ENCODE data around the gene MED23. TPM values are rescaled to one million over a fixed set of nuclear protein-coding genes. Genes with fewer than 3 reads are reported as not detected.

MED23 gene
- total and polyA plus RNA-seq, 12 donors = 4.6 to 18.4 (median 11.5) TPM

DNA sequence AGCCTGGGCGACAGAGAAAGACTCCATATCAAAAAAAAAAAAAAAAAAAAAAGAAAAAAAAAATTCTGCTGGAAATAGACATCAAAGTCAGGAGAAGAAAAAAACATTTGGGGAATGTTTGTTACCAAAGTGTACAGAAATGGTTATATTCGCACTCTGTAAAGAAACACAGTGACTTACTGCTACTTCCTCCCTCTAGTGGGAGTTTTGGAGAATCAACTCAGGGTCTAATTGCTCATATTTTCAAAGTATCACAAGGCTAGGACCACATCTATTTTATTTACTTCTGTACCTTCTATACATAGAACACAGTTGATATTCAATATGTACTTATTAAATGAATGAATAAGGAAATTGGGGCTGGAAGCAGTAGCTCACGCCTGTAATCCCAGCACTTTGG lies 30.6 kb downstream of the MED23 start:
- intact Hi-C loops (cut with DNase I) = no loop called here
- WGBS, 2 donors = 95 to 96% methylated on average over 3 of the region's 3 CpGs
- Histone ChIP-seq H3K27ac (no peak overlapping the region), H3K9me3 (no peaks in the 10 kb centered on the region), H3K4me1 (peaks cover 0 to 9% (median 0%) of the 10 kb centered on the region in 9 donors), H3K4me3 (no peak overlapping the region), H3K36me3 (peaks cover 0 to 100% (median 71%) of the 10 kb centered on the region in 9 donors), H3K27me3 (no peaks in the 10 kb centered on the region)
- TF ChIP-seq, protein P1, sequence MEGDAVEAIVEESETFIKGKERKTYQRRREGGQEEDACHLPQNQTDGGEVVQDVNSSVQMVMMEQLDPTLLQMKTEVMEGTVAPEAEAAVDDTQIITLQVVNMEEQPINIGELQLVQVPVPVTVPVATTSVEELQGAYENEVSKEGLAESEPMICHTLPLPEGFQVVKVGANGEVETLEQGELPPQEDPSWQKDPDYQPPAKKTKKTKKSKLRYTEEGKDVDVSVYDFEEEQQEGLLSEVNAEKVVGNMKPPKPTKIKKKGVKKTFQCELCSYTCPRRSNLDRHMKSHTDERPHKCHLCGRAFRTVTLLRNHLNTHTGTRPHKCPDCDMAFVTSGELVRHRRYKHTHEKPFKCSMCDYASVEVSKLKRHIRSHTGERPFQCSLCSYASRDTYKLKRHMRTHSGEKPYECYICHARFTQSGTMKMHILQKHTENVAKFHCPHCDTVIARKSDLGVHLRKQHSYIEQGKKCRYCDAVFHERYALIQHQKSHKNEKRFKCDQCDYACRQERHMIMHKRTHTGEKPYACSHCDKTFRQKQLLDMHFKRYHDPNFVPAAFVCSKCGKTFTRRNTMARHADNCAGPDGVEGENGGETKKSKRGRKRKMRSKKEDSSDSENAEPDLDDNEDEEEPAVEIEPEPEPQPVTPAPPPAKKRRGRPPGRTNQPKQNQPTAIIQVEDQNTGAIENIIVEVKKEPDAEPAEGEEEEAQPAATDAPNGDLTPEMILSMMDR (IDR thresholded peaks at IDR 0.05) = peak in 5 of 9 donors; percentile 10 to 43 (median 31)
- DNase-seq = no peak
- ATAC-seq = no peak

DNA sequence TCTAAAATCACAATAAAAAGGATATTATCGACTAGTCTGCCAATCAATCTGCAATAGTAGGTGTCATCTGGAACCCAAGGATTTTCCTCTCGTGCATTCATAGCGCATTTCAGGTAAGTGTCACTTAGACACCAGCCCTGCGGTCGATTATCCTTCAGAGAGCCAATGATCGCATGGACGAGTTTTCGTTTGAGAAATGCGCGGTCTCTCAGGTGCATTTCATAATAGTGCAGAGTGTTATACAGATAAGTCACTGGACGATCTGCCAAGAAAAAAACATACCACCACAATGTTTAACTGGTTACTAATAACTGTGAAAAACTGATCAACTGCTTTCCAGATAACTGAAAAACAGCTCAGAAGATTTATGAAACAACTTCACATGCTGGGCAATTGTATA lies 34.0 kb downstream of the MED23 start:
- intact Hi-C loops (cut with DNase I) = no loop called here
- 93 to 96% methylated on average over 11 of the region's 11 CpGs for WGBS, 2 donors
- Histone ChIP-seq H3K9me3 (no peaks in the 10 kb centered on the region), H3K4me3 (no peak overlapping the region), H3K27ac (no peak overlapping the region), H3K27me3 (no peaks in the 10 kb centered on the region), H3K4me1 (no peaks in the 10 kb centered on the region), H3K36me3 (peaks cover 0 to 100% (median 78%) of the 10 kb centered on the region in 9 donors)
- DNase-seq (no peak), ATAC-seq (no peak)
- TF ChIP-seq, protein P1 (IDR thresholded peaks at IDR 0.05) = no peak

DNA sequence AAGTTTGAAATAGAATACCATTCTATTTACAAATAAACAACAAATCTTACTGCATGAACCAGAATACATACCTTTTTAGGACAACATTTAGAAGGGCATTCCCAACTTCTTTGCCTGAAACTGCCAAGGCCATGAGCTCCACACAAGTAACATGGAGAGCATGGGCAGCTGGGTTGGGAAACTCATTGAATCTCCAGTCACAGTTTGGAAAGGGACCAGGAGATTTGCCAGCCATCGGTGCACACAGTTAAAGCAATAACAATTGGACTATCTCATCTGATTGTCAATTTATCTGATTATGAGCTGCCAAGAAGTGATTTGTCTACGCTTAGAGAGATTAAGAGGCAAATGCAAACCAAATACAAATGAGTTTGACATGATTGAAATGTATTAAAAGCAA lies 35.1 kb downstream of the MED23 start:
- WGBS, 2 donors = 90 to 91% methylated on average over 2 of the region's 2 CpGs
- Histone ChIP-seq H3K27ac (no peak overlapping the region), H3K4me3 (no peak overlapping the region), H3K27me3 (no peaks in the 10 kb centered on the region), H3K9me3 (no peaks in the 10 kb centered on the region), H3K36me3 (peaks cover 0 to 100% (median 80%) of the 10 kb centered on the region in 9 donors), H3K4me1 (no peaks in the 10 kb centered on the region)
- DNase-seq (no peak), ATAC-seq (no peak)
- intact Hi-C loops (cut with DNase I) = no loop called here
- TF ChIP-seq, protein P1 (IDR thresholded peaks at IDR 0.05) = no peak

GRCh38 chr6:131588643-131589042 lies 39.4 kb downstream of the MED23 start:
- no peak overlapping the region for H3K27ac ChIP-seq
- DNase-seq = no peak
- H3K4me3 ChIP-seq = no peak overlapping the region
- 84 to 86% methylated on average over 2 of the region's 2 CpGs for WGBS, 2 donors
- no peaks in the 10 kb centered on the region for H3K9me3 ChIP-seq
- ATAC-seq = no peak
- H3K36me3 ChIP-seq = peaks cover 0 to 100% (median 67%) of the 10 kb centered on the region in 9 donors
- H3K4me1 ChIP-seq = no peaks in the 10 kb centered on the region
- intact Hi-C loops (cut with DNase I) = no loop called here
- TF ChIP-seq, protein P1 (IDR thresholded peaks at IDR 0.05) = no peak
- H3K27me3 ChIP-seq = no peaks in the 10 kb centered on the region
